KMS-11 (cell line): ENCODE data around the gene GRM7.

ENCODE experiments used
- H2AFZ ChIP-seq: fragments of 200-600 bp; sonication (generic); 2 replicates; pipeline ENCODE4 v1.6.1; 2016; ENCODE audit warnings: antibody characterized with exemption, mixed run types, low read depth
- H3K27ac ChIP-seq: fragments of 200-600 bp; sonication (generic); 2 replicates; pipeline ENCODE4 v1.6.1; 2016; ENCODE audit warnings: mild to moderate bottlenecking, mixed run types
- H3K27me3 ChIP-seq: fragments of 200-600 bp; sonication (generic); 2 replicates; pipeline ENCODE4 v1.6.1; 2017; ENCODE audit warnings: mild to moderate bottlenecking, low read depth, mixed run types, moderate library complexity; ENCODE audit not compliant: insufficient read depth
- H3K36me3 ChIP-seq: fragments of 200-600 bp; sonication (generic); 2 replicates; pipeline ENCODE4 v1.6.1; 2017; ENCODE audit warnings: mild to moderate bottlenecking, mixed run types; ENCODE audit not compliant: insufficient read depth
- H3K4me1 ChIP-seq: fragments of 200-600 bp; sonication (generic); 2 replicates; pipeline ENCODE4 v1.6.1; 2016; ENCODE audit warnings: mild to moderate bottlenecking, low read depth, mixed run types; ENCODE audit not compliant: poor library complexity, severe bottlenecking
- H3K4me2 ChIP-seq: fragments of 200-600 bp; sonication (generic); 2 replicates; pipeline ENCODE4 v1.7.0; 2016; ENCODE audit warnings: mild to moderate bottlenecking, mixed run types
- H3K4me3 ChIP-seq: fragments of 200-600 bp; sonication (generic); IDR thresholded peaks from 2 replicates; pipeline ENCODE4 v1.6.1; 2017; ENCODE audit warnings: low read depth, low read length, mixed read lengths; ENCODE audit not compliant: insufficient read depth
- H3K79me2 ChIP-seq: fragments of 200-600 bp; sonication (generic); 2 replicates; pipeline ENCODE4 v1.6.1; 2016; ENCODE audit warnings: low read depth, mixed run types; ENCODE audit not compliant: insufficient read depth
- H3K9ac ChIP-seq: fragments of 200-600 bp; sonication (generic); 2 replicates; pipeline ENCODE4 v1.6.1; 2016; ENCODE audit warnings: mild to moderate bottlenecking, mixed run types
- H4K20me1 ChIP-seq: fragments of 200-600 bp; sonication (generic); 2 replicates; pipeline ENCODE4 v1.6.1; 2016; ENCODE audit warnings: mild to moderate bottlenecking, mixed run types; ENCODE audit not compliant: insufficient read depth
- CTCF ChIP-seq: fragments of 200-600 bp; sonication (generic); conservative IDR thresholded peaks from 2 replicates; pipeline ENCODE4 v1.6.1; 2017; ENCODE audit warnings: low read depth, mild to moderate bottlenecking, antibody characterized with exemption, low read length, moderate library complexity, mixed read lengths

Gene GRM7

GRCh38 chr3:7506606-7507180 is 645.8 kb downstream of the GRM7 start:
- H4K20me1 ChIP-seq = no peaks in the 10 kb centered on the region
- no peaks in the 10 kb centered on the region for H3K4me1 ChIP-seq
- H3K27ac ChIP-seq = no peak overlapping the region
- H3K27me3 ChIP-seq = no peaks in the 10 kb centered on the region
- no peak overlapping the region for H3K4me2 ChIP-seq
- H3K4me3 ChIP-seq = no peak overlapping the region
- no peak for TF ChIP-seq CTCF
- no peak overlapping the region for H2AFZ ChIP-seq
- H3K9ac ChIP-seq = no peak overlapping the region
- H3K79me2 ChIP-seq = no peaks in the 10 kb centered on the region
- no peaks in the 10 kb centered on the region for H3K36me3 ChIP-seq

GRCh38 chr3:7508821-7509220 is 647.9 kb downstream of the GRM7 start:
- Histone ChIP-seq H3K79me2 (no peaks in the 10 kb centered on the region), H3K4me1 (no peaks in the 10 kb centered on the region), H3K9ac (no peak overlapping the region), H3K4me3 (no peak overlapping the region), H3K27me3 (no peaks in the 10 kb centered on the region), H3K36me3 (no peaks in the 10 kb centered on the region), H2AFZ (no peak overlapping the region), H3K27ac (no peak overlapping the region), H3K4me2 (no peak overlapping the region), H4K20me1 (no peaks in the 10 kb centered on the region)
- no peak for TF ChIP-seq CTCF

GRCh38 chr3:7512048-7512447 is 651.1 kb downstream of the GRM7 start:
- Histone ChIP-seq H3K4me3 (no peak overlapping the region), H3K79me2 (no peaks in the 10 kb centered on the region), H3K36me3 (no peaks in the 10 kb centered on the region), H3K9ac (no peak overlapping the region), H3K4me2 (no peak overlapping the region), H3K27me3 (no peaks in the 10 kb centered on the region), H3K4me1 (no peaks in the 10 kb centered on the region), H3K27ac (no peak overlapping the region), H4K20me1 (no peaks in the 10 kb centered on the region), H2AFZ (no peak overlapping the region; the same call in 1 of the 2 replicates)
- TF ChIP-seq CTCF = no peak

- Histone ChIP-seq H3K9ac (no peak overlapping the region), H4K20me1 (no peaks in the 10 kb centered on the region), H2AFZ (no peak overlapping the region), H3K36me3 (no peaks in the 10 kb centered on the region), H3K4me1 (no peaks in the 10 kb centered on the region), H3K27me3 (no peaks in the 10 kb centered on the region), H3K27ac (no peak overlapping the region), H3K79me2 (no peaks in the 10 kb centered on the region), H3K4me2 (no peak overlapping the region), H3K4me3 (no peak overlapping the region)
- TF ChIP-seq CTCF = no peak
Measured at GRCh38 chr3:7518026-7518425, 657.1 kb downstream of the GRM7 start.
